Natural killer cell treated with Interleukin-12 subunit alpha and Interleukin-12 subunit beta and Interleukin-15 and Interleukin-18, amount 100 ng/mL, for 72 hours (primary cell): Measurements from ENCODE around the gene NLN. TPM values are rescaled to one million over a fixed set of nuclear protein-coding genes. Genes with fewer than 3 reads are reported as not detected.
"Not testable (repeated sequence)": the region's sequence is repeated elsewhere in the genome, so short reads cannot be mapped to it uniquely, and the experiment has no call there.

Experiments used
- ATAC-seq, 2 donors: fragments of 150-1000 bp; cut with Tn5 transposase in 1 of 2; sonication (Bioruptor Pico), chemical (Tn5 transposase) in 1 of 2; 2 replicates each; pipeline ENCODE4 v1.10.0; 2021
- DNase-seq: peaks from one replicate; pipeline ENCODE4 v3.0.0; 2022; ENCODE audit warnings: low spot score
- H3K27ac Mint-ChIP-seq, 2 donors: 1 replicate in 1 of 2; 2 replicates in 1 of 2; pipeline ENCODE4 v1.8.0; 2022; ENCODE audit warnings: mixed read lengths in 2 of 2, mild to moderate bottlenecking in 1 of 2, moderate library complexity in 1 of 2
- H3K27me3 Mint-ChIP-seq, 2 donors: 1 replicate in 1 of 2; 2 replicates in 1 of 2; pipeline ENCODE4 v1.8.0; 2022; ENCODE audit warnings: mixed read lengths in 2 of 2
- H3K36me3 Mint-ChIP-seq: one replicate; pipeline ENCODE4 v1.8.0; 2022; ENCODE audit warnings: mixed read lengths
- H3K4me1 Mint-ChIP-seq, 2 donors: 1 replicate in 1 of 2; 2 replicates in 1 of 2; pipeline ENCODE4 v1.8.0; 2022; ENCODE audit warnings: low read depth in 2 of 2, mixed read lengths in 2 of 2, mild to moderate bottlenecking in 1 of 2
- H3K4me3 Mint-ChIP-seq: one replicate; pipeline ENCODE4 v1.8.0; 2022; ENCODE audit warnings: mixed read lengths
- H3K9me3 Mint-ChIP-seq: 2 replicates; pipeline ENCODE4 v1.8.0; 2022; ENCODE audit warnings: mixed read lengths
- total RNA-seq, 2 donors: library from RNA; stranded (reverse); gene quantifications; one replicate each; pipeline ENCODE4 v1.2.3, GENCODE V29; 2022

NLN gene
- total RNA-seq, 2 donors from 2014 or later, result 8.7 to 39.4 TPM

- H3K27me3 Mint-ChIP-seq, result peaks cover 8 to 12% of the 10 kb centered on the region in 2 donors
- H3K4me3 Mint-ChIP-seq, result no peak overlapping the region
- ATAC-seq, result no peak
- DNase-seq, result no peak
- H3K27ac Mint-ChIP-seq, result no peak overlapping the region
- H3K36me3 Mint-ChIP-seq, result no peaks in the 10 kb centered on the region
- H3K4me1 Mint-ChIP-seq, result peaks cover 11 to 12% of the 10 kb centered on the region in 2 donors
- H3K9me3 Mint-ChIP-seq, result no peaks in the 10 kb centered on the region
Observed at GRCh38 chr5:65828022-65828896, 106.3 kb downstream of the NLN start.

DNA sequence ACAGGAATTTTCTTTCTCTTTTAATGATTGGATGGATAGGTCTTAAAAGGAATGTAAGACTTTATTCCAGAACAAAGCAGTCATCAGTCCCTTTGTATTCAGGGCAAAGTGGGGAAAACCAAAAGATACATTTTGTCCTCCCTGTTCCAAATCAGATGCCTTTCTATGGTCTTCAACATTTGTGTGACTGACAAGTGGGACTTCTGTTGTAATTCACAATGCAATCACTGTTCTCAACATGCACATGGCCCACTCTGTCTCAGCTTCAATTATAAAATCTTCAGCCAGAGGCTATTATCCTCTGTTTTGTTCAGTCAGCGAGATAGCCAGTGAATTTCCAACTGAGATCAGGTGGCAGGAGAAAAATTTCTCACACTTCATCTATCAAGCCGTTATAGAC is 108.9 kb downstream of the NLN start:
- H3K27ac Mint-ChIP-seq, result no peak overlapping the region
- no peak for DNase-seq
- peaks cover 5 to 12% of the 10 kb centered on the region in 2 donors for H3K27me3 Mint-ChIP-seq
- no peak for ATAC-seq
- H3K9me3 Mint-ChIP-seq, result no peaks in the 10 kb centered on the region
- peaks cover 6% of the 10 kb centered on the region in 2 donors for H3K4me1 Mint-ChIP-seq
- H3K4me3 Mint-ChIP-seq, result no peak overlapping the region
- no peaks in the 10 kb centered on the region for H3K36me3 Mint-ChIP-seq

DNA sequence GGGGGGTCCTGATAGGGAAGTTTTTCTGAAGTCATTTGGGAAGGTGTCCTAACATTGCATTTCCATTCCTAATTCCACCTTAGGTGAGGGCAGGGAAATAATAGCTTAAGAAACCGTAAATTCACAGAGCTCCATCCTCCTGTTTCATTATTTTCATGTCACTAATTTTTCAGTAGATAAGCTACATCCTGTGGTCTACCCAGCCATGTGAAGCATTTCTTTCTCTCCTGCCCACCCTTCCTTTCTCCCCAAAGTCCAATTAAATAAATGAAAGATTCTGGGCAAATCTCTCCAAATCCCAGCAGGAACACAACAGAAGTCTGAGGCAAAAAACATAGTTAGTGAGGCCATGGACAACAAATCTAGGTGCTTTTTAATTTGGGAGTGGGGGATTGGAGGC is 109.3 kb downstream of the NLN start:
- no peaks in the 10 kb centered on the region for H3K36me3 Mint-ChIP-seq
- no peak overlapping the region for H3K4me3 Mint-ChIP-seq
- DNase-seq (no peak), ATAC-seq (no peak)
- peaks cover 5 to 12% of the 10 kb centered on the region in 2 donors for H3K27me3 Mint-ChIP-seq
- no peak overlapping the region for H3K27ac Mint-ChIP-seq
- no peaks in the 10 kb centered on the region for H3K9me3 Mint-ChIP-seq
- peaks cover 1 to 2% of the 10 kb centered on the region in 2 donors for H3K4me1 Mint-ChIP-seq

DNA sequence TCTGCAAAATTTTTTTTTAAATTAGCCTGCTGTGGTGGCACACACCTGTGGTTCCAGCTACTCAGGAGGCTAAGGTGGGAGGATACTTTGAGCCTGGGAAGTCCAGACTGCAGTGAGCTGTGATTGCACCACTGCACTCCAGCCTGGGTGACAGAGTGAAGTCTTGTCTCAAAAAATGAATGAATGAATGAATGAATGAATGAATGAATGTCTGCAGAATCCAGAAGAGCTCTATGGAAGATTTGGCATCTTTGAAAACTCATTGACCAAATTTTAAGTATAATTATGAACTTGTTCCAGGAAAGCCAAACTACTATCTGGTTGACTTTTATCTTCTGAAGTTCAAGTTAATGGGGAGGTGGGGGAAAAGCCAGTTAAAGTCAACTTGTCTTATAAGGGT is 110.1 kb downstream of the NLN start:
- DNase-seq, result no peak
- no peak for ATAC-seq
- H3K4me3 Mint-ChIP-seq, result no peak overlapping the region
- peaks cover 5 to 12% of the 10 kb centered on the region in 2 donors for H3K27me3 Mint-ChIP-seq
- no peak overlapping the region for H3K27ac Mint-ChIP-seq
- H3K4me1 Mint-ChIP-seq, result no peaks in the 10 kb centered on the region
- no peaks in the 10 kb centered on the region for H3K36me3 Mint-ChIP-seq
- H3K9me3 Mint-ChIP-seq, result no peaks in the 10 kb centered on the region

DNA sequence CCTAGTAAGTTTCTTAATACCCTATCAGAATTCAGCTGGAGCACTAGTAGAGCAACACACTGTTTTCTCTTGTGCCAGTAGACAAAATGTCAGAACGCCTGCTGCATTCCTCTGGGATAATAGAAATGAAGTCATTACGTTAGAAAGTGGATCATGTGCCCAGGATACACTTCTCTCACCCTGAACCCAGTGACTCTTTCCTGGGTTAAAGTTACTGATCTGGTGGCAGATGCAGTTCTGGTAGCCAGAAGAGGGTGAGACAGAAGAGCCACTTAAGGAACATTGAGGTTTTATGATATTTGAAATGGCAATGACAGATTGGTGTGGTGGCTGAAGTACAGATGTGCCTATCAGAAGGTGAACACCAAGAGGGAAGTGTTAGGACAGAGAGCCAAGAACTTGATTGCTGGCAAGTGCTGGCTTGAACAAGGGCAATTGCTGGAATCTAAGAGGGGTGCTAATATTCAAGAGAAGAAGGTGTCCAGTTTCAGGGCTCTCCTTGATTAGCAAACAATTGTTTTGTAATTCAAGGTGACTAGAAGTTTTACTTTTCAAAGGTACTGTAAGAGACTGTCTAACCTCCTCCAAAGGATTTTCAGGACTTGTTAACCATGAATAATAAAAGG is 110.7 kb downstream of the NLN start:
- Mint-ChIP-seq H3K9me3 (no peaks in the 10 kb centered on the region), H3K36me3 (no peaks in the 10 kb centered on the region), H3K27ac (no peak overlapping the region), H3K4me1 (no peaks in the 10 kb centered on the region), H3K4me3 (no peak overlapping the region), H3K27me3 (peaks cover 5 to 12% of the 10 kb centered on the region in 2 donors)
- ATAC-seq (no peak), DNase-seq (no peak)

DNA sequence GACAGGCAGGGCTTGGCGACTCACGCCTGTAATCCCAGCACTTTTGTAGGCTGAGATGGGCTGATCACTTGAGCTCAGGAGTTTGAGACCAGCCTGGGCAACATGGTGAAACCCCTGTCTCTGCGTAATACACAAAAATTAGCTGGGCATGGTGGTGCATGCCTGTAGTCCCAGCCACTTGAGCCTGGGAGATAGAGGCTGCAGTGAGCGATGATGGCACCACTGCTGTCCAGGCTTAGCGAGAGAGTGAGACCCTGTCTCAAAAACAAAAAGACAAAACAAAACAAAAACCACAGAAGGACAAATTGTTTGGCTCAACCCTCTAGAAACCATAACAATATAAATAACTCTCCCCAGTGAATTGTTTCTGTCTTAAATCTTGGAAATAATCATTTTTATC is 111.8 kb downstream of the NLN start:
- Mint-ChIP-seq H3K4me3 (no peak overlapping the region), H3K4me1 (no peaks in the 10 kb centered on the region), H3K27me3 (peaks cover 0 to 5% of the 10 kb centered on the region in 2 donors), H3K9me3 (no peaks in the 10 kb centered on the region), H3K27ac (no peak overlapping the region), H3K36me3 (no peaks in the 10 kb centered on the region)
- no peak for DNase-seq
- ATAC-seq, result no peak

DNA sequence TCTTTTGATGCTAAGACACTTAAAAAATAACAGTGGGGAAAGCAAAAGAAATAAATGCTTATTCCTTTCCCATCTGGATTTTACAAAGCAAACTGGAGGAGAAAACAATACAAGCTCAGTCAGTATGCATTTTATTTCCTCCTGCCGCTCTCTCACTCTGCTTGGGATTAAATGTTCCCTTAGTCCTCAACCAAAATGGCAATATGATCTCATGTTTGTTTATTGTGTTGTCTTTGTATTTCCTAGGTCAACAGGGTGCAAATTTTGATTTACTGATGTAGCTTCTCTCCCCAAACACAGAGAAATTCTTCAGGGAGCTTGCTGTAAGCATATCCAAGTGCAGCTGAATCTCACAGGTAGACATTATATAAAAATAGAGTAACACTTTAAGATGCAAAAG is 112.3 kb downstream of the NLN start:
- H3K36me3 Mint-ChIP-seq, result no peaks in the 10 kb centered on the region
- no peak overlapping the region for H3K27ac Mint-ChIP-seq
- H3K4me1 Mint-ChIP-seq, result no peaks in the 10 kb centered on the region

GRCh38 chr5:65835191-65835590 is 113.2 kb downstream of the NLN start:
- Mint-ChIP-seq H3K9me3 (no peaks in the 10 kb centered on the region), H3K4me1 (peaks cover 2 to 3% of the 10 kb centered on the region in 2 donors), H3K27ac (no peak overlapping the region), H3K27me3 (peaks cover 0 to 5% of the 10 kb centered on the region in 2 donors), H3K36me3 (no peaks in the 10 kb centered on the region), H3K4me3 (no peak overlapping the region)
- no peak for ATAC-seq
- no peak for DNase-seq

More for the DNA sequence above, 112.3 kb downstream of the NLN start:
- peaks cover 0 to 5% of the 10 kb centered on the region in 2 donors for H3K27me3 Mint-ChIP-seq
- H3K4me3 Mint-ChIP-seq, result no peak overlapping the region
- no peaks in the 10 kb centered on the region for H3K9me3 Mint-ChIP-seq
- ATAC-seq (no peak), DNase-seq (no peak)

- ATAC-seq (no peak), DNase-seq (no peak)
- no peak overlapping the region for H3K27ac Mint-ChIP-seq
- H3K9me3 Mint-ChIP-seq, result no peaks in the 10 kb centered on the region
- no peak overlapping the region for H3K4me3 Mint-ChIP-seq
- no peaks in the 10 kb centered on the region for H3K27me3 Mint-ChIP-seq
- peaks cover 4 to 5% of the 10 kb centered on the region in 2 donors for H3K4me1 Mint-ChIP-seq
- no peaks in the 10 kb centered on the region for H3K36me3 Mint-ChIP-seq
Observed at GRCh38 chr5:65837139-65837538, 115.1 kb downstream of the NLN start.

- not testable (repeated sequence) for DNase-seq, ATAC-seq, H3K36me3 Mint-ChIP-seq, H3K9me3 Mint-ChIP-seq, H3K4me3 Mint-ChIP-seq, H3K27ac Mint-ChIP-seq, H3K27me3 Mint-ChIP-seq
- peaks cover 4 to 11% of the 10 kb centered on the region in 2 donors for H3K4me1 Mint-ChIP-seq
Observed at GRCh38 chr5:65839170-65839569, 117.2 kb downstream of the NLN start.

DNA sequence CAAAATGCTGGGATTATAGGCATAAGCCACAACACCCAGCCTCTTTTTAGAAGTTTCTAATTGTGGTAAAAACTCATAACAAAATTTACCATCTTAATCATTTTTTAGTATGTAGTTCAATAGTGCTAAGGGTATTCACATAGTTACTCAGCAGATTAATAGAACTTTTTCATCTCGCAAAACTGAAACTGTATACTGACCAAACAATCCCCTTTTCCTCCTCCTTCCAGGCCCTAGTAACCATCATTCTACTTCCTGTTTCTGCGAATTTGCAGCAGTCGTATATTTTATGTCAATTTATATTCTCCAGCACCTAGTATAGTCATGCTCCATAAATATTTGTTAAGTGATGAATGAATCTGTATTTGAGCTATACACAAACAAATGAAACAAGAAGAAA is 118.1 kb downstream of the NLN start:
- Mint-ChIP-seq H3K36me3 (no peaks in the 10 kb centered on the region), H3K9me3 (no peaks in the 10 kb centered on the region), H3K4me1 (peaks cover 5 to 12% of the 10 kb centered on the region in 2 donors), H3K27me3 (no peaks in the 10 kb centered on the region), H3K27ac (peak overlapping the region in 1 of 2 donors; percentile 17), H3K4me3 (no peak overlapping the region)
- DNase-seq (no peak), ATAC-seq (no peak)

- H3K4me3 Mint-ChIP-seq, H3K36me3 Mint-ChIP-seq, H3K27me3 Mint-ChIP-seq, DNase-seq, ATAC-seq, H3K9me3 Mint-ChIP-seq: not testable (repeated sequence)
- H3K27ac Mint-ChIP-seq, result peak overlapping the region; percentile 21 to 81
- peaks cover 12 to 20% of the 10 kb centered on the region in 2 donors for H3K4me1 Mint-ChIP-seq
Observed at GRCh38 chr5:65844763-65845162, 122.8 kb downstream of the NLN start.

DNA sequence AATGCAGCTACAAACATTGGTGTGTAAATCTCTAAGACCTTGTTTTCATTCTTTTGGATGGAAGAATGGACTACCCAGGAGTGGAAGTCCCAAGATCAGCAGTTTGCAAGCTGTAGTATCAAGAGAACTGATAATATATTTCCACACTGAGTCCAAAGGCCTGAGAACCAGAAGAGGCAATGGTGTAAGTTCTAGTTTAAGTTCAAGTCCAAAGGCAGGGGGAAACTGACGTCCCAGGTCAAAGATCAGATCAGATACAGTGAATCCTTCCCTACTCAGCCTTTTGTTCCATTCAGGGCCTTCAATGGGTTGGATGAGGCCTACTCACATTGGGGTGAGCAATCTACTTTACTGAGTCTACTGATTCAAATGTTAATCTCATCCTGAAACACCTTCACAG is 124.1 kb downstream of the NLN start:
- Mint-ChIP-seq H3K27ac (no peak overlapping the region), H3K27me3 (peaks cover 5 to 6% of the 10 kb centered on the region in 2 donors), H3K36me3 (peaks cover 5% of the 10 kb centered on the region), H3K9me3 (no peaks in the 10 kb centered on the region), H3K4me3 (peak overlapping the region; percentile 13), H3K4me1 (peaks cover 12 to 20% of the 10 kb centered on the region in 2 donors)
- no peak for DNase-seq
- no peak for ATAC-seq

- not testable (repeated sequence) for H3K9me3 Mint-ChIP-seq, H3K4me3 Mint-ChIP-seq, H3K27ac Mint-ChIP-seq, DNase-seq, ATAC-seq
- peaks cover 9 to 15% of the 10 kb centered on the region in 2 donors for H3K27me3 Mint-ChIP-seq
- peaks cover 12 to 20% of the 10 kb centered on the region in 2 donors for H3K4me1 Mint-ChIP-seq
- peaks cover 11% of the 10 kb centered on the region for H3K36me3 Mint-ChIP-seq
Observed at GRCh38 chr5:65847019-65847418, 125.0 kb downstream of the NLN start.
